AG10803 (cell line): ENCODE data around the gene PLCL1.

Source experiments
- DNase-seq: peaks from one replicate; pipeline ENCODE4 v3.0.0; 2010; ENCODE audit warnings: low read depth
- H3K4me3 ChIP-seq: 2 replicates; pipeline ENCODE4 v1.5.1; 2011; ENCODE audit warnings: mild to moderate bottlenecking, low read length, control low read depth
- TF ChIP-seq, protein P1 (sequence below): conservative IDR thresholded peaks from 2 replicates; pipeline ENCODE4 v1.5.1; 2011; ENCODE audit warnings: mild to moderate bottlenecking, low read length, control low read depth, inconsistent platforms

The PLCL1 gene

DNA sequence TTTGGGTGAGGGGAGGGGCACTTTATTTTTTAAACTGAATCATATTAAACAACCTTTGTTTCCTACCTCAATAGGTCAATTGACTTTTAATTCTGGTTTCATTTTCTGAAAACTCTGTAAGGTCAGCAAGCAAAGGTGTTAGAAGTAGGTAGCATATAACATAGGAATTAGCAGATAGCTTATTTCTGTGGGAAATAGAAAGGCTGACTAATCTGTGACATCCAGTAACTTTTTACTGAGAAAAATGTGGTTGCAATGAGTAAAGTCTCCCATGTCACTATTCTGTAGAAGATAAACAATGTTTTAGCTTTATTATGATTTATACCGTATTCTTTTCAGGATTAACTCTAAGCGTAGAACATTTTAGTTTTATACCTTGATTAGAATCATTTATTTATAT is 240.4 kb downstream of the PLCL1 start:
- H3K4me3 ChIP-seq = no peak overlapping the region
- no peak for DNase-seq
- TF ChIP-seq, protein P1, sequence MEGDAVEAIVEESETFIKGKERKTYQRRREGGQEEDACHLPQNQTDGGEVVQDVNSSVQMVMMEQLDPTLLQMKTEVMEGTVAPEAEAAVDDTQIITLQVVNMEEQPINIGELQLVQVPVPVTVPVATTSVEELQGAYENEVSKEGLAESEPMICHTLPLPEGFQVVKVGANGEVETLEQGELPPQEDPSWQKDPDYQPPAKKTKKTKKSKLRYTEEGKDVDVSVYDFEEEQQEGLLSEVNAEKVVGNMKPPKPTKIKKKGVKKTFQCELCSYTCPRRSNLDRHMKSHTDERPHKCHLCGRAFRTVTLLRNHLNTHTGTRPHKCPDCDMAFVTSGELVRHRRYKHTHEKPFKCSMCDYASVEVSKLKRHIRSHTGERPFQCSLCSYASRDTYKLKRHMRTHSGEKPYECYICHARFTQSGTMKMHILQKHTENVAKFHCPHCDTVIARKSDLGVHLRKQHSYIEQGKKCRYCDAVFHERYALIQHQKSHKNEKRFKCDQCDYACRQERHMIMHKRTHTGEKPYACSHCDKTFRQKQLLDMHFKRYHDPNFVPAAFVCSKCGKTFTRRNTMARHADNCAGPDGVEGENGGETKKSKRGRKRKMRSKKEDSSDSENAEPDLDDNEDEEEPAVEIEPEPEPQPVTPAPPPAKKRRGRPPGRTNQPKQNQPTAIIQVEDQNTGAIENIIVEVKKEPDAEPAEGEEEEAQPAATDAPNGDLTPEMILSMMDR = no peak

DNA sequence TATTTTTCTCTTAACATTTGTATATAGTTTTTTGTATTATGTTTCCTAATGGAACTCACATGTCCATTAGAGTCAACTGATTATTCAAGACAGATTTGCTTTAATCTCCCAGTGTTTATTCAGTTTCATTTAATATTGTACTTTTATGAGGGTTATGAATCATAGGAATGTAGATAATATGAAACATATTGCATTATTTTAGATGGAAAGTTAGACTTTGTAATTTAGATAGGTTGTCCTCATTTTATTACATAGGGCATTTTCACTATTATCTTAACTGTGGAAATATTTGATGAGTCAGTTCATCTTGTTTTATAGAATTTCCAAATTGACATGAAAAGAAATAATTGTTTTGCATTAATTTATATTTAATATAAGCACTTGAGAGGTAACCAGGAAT is 240.8 kb downstream of the PLCL1 start:
- H3K4me3 ChIP-seq = no peak overlapping the region
- DNase-seq = no peak
- TF ChIP-seq, protein P1 = no peak

DNA sequence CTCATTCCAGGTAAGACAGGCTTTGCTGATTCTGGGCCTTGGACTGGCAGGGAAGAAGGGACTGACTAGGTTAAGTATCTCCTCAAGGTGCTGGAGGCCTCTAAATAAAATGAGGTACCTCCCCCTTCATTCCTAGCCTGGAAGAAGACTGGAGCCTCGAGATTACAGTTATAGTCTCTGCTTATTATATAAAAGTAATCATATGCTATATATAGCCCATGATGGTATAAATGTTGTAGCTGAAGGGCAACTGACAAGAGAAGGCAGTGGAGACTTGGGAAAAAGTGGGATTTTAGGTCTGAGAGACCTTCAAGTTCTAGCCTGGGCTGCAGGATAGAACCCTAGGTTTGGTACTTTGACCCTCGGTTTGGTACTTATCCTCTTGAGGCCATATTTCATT is 248.3 kb downstream of the PLCL1 start:
- H3K4me3 ChIP-seq = no peak overlapping the region
- TF ChIP-seq, protein P1 = no peak
- DNase-seq = no peak

DNA sequence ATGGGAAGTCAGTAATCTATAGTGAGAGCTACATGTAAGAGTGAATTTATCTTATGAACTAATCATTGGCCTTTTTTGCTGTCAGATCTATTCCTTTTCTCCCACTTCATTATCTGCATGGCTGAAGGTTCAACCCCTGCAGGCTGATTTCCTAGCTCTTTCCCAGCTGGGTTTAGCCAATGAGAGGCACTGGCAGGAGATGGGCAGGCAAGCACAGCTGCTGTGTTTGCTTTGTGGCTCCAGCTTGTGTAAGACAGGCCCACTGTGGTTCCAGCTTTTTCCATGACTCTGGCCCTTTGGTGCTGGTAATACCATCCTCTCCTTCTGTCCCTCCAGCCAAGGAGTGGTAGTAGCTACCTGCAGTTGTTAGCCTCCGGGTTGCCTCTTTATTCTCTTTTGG is 248.8 kb downstream of the PLCL1 start:
- H3K4me3 ChIP-seq = no peak overlapping the region
- TF ChIP-seq, protein P1 = no peak

DNA sequence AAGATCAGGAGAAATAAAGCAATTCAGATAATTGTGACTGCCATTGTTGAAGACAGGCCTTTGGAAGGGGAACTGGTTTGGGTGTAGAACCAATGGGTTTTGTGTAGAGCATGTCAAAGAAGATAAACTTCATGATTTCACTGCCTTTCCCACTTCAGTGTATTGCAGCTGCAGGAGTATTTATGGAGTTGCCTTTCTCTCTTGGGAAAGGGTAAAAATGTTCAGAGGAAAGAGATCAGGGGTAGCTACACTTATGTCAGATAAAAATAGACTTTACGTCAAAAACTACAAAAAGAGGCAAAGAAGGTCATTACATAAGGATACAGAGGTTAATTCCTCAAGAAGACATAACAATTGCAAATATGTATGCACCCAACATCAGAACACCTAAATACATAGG is 249.4 kb downstream of the PLCL1 start:
- TF ChIP-seq, protein P1 = no peak
- DNase-seq = no peak
- H3K4me3 ChIP-seq = no peak overlapping the region

More for the DNA sequence above, 248.8 kb downstream of the PLCL1 start:
- no peak for DNase-seq

DNA sequence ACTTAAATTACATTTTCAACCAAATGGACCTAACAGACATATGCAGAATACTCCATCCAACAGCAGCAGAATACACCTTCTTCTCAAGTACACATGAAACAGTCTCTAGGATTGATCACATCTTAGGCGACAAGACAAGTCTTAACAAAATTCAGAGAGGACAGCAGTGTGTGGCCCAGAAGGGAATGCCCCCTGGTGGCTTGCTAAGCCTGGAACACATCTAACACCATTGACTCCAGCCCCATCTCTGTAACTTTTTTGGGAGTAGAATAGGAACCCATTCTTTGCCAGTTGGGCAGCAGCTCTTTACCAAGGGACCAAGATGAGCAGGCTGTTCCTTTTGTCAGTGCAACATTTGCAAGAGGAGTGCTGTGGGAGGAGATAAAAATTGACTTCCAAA is 249.9 kb downstream of the PLCL1 start:
- peak; percentile 54 for DNase-seq
- TF ChIP-seq, protein P1 = peak; percentile 82

DNA sequence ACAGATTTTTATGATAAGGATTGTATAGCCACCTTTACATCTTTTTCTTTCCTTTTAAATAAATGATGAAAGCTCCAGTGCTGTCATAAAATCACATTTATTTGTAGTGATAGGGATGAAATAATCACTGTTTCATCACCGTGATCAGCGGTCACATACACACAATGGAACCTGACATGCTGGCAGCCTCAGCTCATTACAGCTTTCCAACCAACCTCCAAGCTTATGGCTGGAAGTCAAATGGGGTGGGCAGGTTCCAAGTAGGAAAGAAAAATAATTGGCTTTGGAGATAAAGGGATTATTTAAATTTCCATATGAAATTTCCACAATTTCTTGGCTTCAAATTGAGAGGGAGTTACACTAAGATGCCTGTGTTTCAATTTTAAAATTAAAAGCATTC is 251.3 kb downstream of the PLCL1 start:
- TF ChIP-seq, protein P1 = no peak
- DNase-seq = no peak
- no peak overlapping the region for H3K4me3 ChIP-seq

More for the DNA sequence above, 249.9 kb downstream of the PLCL1 start:
- no peak overlapping the region for H3K4me3 ChIP-seq
